HG03469 (cell line): ENCODE results near the gene MMP24OS.

Experiments
- ATAC-seq: cut with Tn5 transposase; IDR thresholded peaks from one replicate; pipeline ENCODE4 v1.9.1; 2021; ENCODE audit warnings: mild to moderate bottlenecking, moderate library complexity, moderate number of reproducible peaks; ENCODE audit not compliant: unreplicated experiment

The MMP24OS gene

GRCh38 chr20:35306931-35307517, 29.1 kb upstream of the MMP24OS start:
- no peak for ATAC-seq

GRCh38 chr20:35305682-35306556, 28.0 kb upstream of the MMP24OS start:
- ATAC-seq = no peak

- ATAC-seq = no peak
Observed at GRCh38 chr20:35304956-35305355, 27.0 kb upstream of the MMP24OS start.

GRCh38 chr20:35303735-35304491, 26.0 kb upstream of the MMP24OS start:
- ATAC-seq = no peak

GRCh38 chr20:35303382-35303734, 25.4 kb upstream of the MMP24OS start:
- ATAC-seq = no peak

- ATAC-seq = no peak
Observed at GRCh38 chr20:35302421-35303335, 24.8 kb upstream of the MMP24OS start.

- ATAC-seq = no peak
Observed at GRCh38 chr20:35301426-35301825, 23.5 kb upstream of the MMP24OS start.

GRCh38 chr20:35300469-35301262, 22.7 kb upstream of the MMP24OS start:
- ATAC-seq = no peak

- no peak for ATAC-seq
Observed at GRCh38 chr20:35299780-35300179, 21.9 kb upstream of the MMP24OS start.

GRCh38 chr20:35298264-35298663, 20.3 kb upstream of the MMP24OS start:
- no peak for ATAC-seq

GRCh38 chr20:35297740-35298139, 19.8 kb upstream of the MMP24OS start:
- no peak for ATAC-seq

GRCh38 chr20:35297155-35297554, 19.2 kb upstream of the MMP24OS start:
- ATAC-seq = no peak

- ATAC-seq = no peak
Observed at GRCh38 chr20:35296101-35296554, 18.2 kb upstream of the MMP24OS start.

- ATAC-seq = no peak
Observed at GRCh38 chr20:35295674-35296073, 17.8 kb upstream of the MMP24OS start.

- ATAC-seq = no peak
Observed at GRCh38 chr20:35295058-35295457, 17.1 kb upstream of the MMP24OS start.

GRCh38 chr20:35294293-35294685, 16.4 kb upstream of the MMP24OS start:
- ATAC-seq = no peak

- no peak for ATAC-seq
Observed at GRCh38 chr20:35293303-35294292, 15.7 kb upstream of the MMP24OS start.

GRCh38 chr20:35292504-35293285, 14.8 kb upstream of the MMP24OS start:
- no peak for ATAC-seq
